ENCODE measurements around the gene KCND3.

GRCh38 chr1:111953797-111954196, 35.7 kb downstream of the KCND3 start:
- TF ChIP-seq, protein P1, sequence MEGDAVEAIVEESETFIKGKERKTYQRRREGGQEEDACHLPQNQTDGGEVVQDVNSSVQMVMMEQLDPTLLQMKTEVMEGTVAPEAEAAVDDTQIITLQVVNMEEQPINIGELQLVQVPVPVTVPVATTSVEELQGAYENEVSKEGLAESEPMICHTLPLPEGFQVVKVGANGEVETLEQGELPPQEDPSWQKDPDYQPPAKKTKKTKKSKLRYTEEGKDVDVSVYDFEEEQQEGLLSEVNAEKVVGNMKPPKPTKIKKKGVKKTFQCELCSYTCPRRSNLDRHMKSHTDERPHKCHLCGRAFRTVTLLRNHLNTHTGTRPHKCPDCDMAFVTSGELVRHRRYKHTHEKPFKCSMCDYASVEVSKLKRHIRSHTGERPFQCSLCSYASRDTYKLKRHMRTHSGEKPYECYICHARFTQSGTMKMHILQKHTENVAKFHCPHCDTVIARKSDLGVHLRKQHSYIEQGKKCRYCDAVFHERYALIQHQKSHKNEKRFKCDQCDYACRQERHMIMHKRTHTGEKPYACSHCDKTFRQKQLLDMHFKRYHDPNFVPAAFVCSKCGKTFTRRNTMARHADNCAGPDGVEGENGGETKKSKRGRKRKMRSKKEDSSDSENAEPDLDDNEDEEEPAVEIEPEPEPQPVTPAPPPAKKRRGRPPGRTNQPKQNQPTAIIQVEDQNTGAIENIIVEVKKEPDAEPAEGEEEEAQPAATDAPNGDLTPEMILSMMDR (IDR thresholded peaks at IDR 0.05) = no peak
- no peak for TF ChIP-seq POLR2A (IDR thresholded peaks at IDR 0.05)
- no peak for TF ChIP-seq POLR2AphosphoS5 (IDR thresholded peaks at IDR 0.05)
- TF ChIP-seq EP300 (IDR thresholded peaks at IDR 0.05; ENCODE audit: low read depth) = no peak
